Stimulated activated CD8-positive, alpha-beta memory T cell treated with anti-CD3 and anti-CD28 coated beads, Interleukin-12 subunit alpha, Interleukin-12 subunit beta, amount 100 ng/mL, for 4 hours (primary cell): ENCODE measurements around the gene PAFAH1B1.
"Not testable (repeated sequence)": the region's sequence is repeated elsewhere in the genome, so short reads cannot be mapped to it uniquely, and the experiment has no call there.

Source experiments
- DNase-seq: peaks from one replicate; pipeline ENCODE4 v3.0.0-alpha.2; 2020; ENCODE audit warnings: low read depth

Gene PAFAH1B1

DNA sequence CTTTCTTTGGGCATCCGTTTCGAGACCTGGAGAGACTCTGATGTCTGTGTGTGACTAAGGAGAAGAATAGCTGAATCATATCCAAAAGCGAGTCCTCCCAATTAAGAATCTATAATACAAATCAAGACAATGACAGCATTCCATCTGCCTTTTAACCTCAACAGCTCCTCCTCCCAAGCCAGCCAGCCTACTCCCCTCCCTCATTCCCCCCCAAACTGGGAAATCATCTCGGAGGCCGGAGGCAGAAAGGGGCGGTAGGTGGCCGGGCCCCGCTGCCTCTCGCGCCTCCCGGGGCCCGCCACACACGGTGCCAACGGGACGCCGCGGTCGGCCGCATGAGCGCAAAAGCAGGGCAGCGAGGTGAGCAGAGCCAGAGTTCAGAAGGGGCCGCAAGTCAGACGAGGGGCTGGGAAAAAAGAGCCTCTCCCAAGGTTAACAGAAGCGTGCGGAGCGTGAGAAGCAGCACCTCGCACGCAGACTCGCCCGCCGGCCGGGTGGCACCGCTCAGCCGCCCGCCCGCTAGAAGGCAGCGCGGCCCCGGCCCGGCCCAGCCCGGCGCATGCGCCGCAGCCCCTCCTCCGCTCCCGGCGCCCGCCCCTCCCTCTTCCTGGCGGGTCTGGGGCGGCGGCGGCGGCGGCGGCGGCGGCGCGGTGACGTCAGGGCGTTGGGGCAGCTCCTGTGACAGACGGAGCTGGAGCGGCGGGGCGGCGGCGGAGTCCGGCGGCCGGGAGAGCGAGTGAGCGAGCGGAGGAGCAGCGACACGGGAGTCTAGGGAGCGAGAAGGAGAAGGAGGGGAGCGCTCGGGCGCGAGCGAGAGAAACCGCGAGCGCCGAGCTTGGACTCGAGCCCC is at the start of gene PAFAH1B1:
TSS of gene PAFAH1B1 (plus strand) at position 684 of the 850 bp plus-strand sequence. CDS start 44,635 bp downstream, outside the sequence.
- DNase-seq: peak; percentile 95

DNA sequence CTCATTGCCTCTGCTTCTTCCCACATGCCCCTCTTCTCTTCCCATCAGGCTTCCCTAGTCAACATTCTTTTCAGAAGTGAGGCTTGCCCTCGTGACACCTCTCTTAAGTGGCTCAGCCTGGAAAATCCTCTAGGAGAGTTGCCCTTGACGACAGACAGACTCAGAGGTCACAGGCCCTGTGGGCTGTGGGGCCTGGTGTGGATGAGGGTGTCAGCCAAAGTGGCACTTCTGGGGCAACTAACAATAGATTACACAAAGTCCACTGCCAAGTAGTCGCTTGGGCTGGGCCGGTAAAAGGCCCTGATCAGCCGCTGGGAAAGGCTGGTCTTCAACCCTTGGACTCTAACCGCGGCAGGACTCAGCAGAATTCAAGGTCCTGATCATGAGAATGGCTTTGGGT is 48.1 kb upstream of the PAFAH1B1 start:
- no peak for DNase-seq

DNA sequence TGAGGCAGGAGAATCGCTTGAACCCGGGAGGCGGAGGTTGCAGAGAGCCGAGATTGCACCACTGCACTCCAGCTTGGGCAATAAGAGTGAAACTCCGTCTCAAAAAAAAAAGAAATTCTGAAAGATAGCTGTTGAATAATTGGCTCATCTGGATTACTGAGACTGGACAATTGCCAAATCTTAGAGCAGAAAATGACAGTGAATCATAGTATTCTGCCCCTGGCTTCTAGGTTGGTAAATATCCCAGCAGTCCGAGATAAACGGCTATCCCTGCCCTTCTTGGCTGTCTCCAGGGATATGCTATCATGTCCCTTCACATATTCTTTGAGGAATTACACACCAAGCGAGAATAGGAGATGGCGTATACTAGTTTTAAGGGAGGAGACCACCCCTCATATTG is 46.3 kb upstream of the PAFAH1B1 start:
- no peak for DNase-seq

DNA sequence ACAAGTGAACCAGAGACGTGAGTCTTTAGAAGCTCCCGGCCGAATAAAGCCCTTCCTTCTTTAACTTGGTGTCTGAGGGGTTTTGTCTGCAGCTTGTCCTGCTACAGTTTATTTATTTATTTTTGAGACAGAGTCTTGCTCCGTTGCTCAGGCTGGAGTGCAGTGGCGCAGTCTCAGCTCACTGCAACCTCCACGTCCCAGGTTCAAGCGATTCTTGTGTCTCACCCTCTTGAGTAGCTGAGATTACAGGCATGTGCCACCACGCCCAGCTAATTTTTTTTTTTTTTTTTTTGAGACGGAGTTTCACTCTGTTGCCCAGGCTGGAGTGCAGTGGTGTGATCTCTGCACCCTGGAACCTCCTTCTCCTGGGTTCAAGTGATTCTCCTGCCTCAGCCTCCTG is 45.4 kb upstream of the PAFAH1B1 start:
- not testable (repeated sequence) for DNase-seq

DNA sequence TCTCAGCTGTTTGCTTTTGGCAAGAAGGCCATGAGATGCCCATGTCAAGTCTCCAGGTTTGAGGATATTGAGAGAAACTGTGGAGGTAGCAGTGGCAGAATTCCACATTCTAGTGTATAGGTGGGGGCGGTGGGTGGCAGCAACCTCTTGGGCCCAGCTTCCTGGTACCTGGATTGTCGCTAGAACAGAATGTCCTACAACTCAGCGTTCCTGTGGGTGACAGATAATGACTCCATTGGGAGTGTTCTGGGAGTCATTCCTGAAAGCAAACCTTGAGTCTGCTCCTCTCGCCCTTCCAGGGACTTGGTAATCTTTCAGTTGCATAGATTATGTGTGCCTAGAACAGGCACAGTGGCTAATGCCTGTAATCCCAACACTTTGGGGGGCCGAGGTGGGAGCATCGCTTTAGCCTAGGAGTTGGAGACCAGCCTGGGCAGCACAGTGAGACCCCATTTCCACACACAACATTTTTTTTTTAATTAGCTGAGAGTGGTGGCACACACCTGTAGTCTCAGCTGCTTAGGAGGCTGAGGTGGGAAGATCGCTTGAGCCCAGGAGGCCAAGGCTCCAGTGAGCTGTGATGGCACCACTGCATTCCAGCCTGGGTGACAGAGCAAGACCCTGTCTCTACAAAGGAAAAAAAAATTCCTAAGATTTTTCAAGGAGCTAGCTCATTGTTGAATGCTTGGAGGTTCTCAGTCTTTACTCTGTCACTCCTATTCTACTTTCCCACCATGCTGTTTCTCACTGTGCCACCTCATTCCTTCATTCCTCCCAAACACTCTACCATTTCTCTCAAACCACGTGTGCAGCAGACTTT is 43.9 kb upstream of the PAFAH1B1 start:
- no peak for DNase-seq

DNA sequence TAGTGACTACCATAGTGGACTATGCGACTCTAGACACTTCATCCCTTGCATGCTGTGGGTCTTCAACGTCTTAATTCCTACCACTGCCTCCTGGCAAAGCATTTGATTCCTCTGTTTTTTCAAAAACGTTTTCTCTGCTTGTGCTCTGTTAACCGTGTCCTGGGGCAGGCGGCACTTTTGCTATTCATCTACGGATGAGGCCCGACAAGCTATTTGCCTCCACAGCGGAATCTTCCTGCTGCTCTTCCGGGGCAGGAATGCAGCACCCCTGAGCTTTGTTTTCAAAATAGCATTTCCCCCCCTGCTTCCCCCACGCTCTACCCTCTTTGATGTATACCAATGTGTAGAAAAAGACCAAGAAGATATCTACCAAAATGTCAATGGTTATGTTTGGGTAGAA is 42.0 kb upstream of the PAFAH1B1 start:
- DNase-seq: no peak

DNA sequence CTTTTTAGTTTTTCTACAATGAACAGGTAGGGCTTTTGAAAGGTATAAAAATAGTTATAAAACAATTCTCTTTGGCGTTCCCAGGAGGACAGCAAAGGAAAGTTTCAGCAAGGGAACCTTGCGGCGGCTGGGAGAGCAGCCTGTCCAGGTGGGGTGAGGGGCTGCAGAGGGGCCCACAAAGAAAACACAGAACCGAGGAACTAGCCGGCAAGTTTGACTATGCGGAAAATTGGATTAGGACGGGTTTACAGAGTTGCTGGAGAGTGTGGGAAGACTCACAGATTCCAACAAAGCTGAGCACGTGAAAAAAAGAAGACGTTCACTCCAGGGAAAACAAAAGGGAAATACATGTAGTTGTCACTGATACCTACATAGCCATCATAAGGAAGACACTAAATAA is 41.5 kb upstream of the PAFAH1B1 start:
- DNase-seq: no peak

DNA sequence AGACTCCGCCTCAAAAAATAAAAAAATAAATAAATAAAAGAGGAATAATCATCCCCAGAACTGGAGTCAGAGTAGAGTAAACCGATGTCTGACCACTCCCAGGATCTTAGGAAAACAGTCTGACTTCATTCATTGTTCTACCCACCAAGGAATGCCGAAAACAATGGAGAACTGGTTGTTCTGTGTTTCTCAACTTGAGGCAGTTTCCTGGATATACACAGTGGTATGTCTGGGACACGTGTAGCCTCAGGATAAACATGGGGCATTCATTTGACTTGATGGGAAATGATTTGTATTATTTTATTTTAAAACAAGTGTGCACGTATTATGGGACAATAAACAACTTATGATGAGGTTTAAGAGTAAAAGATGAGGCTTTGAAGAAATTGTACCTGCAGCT is 32.8 kb upstream of the PAFAH1B1 start:
- no peak for DNase-seq

DNA sequence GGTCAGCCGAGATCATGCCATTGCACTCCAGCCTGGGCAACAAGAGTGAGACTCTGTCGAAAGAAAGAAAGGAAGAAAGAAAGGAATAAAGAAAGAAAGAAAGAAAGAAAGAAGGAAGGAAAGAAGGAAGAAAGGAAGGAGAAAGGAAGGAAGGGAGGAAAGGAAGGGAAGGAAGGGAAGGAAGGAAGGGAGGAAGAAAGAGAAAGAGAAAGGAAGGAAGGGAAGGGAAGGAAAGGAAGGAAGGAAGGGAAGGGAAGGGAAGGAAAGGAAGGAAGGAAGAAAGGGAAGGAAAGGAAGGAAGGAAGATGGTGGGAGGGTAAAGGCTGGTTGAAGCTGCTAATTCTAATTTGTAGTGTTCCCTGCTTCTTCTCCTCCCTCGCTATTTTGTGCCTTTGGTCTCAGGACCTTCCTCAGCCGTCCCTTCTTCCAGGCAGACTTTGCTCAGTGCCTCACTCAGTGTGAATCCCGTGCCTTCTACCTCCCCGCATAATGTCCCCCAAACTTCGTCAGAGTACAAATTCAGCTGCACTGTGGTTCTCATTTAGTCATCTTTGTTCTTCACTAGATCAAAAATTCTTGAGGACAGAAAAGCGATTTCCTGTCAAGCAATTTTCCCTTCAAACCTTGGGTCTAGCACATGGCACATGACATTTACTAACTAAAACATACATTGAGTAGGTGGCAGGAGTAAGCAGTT is 31.1 kb upstream of the PAFAH1B1 start:
- DNase-seq: no peak

DNA sequence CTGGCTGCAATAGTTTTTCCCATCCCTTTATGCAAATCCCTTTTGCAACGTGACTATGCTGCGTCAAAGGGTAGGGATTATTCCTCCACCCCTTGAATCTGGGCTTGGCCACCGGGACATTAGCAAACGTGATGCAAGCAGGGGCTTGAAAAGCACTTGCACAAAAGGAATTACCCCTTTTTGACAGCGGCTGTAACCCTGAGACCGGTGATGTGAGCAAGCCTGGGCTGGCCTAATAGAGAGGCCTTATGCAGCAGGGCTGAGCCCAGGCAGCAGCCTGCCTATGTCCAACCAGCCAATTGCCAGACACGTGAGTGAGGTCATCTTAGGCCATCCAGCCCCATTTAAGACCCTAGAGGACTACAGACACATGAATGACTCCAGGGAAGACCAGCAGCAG is 30.4 kb upstream of the PAFAH1B1 start:
- DNase-seq: no peak

DNA sequence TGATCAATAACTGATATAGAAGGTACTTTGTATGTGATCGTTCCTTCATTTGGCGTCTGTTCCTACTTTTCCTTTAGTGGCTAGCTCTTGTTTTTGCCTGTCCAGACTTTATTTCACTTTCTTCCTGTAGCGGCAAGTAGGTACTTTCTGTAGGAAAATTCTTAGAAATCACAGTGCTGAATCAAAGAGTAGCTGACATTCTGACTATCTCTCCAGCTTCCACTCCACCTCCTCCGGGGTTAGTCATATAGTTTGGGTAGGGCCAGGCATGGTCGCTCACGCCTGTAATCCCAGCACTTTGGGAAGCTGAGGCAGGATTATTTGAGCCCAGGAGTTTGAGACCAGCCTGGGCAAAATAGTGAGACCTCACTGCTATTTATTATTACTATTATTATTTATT is 29.9 kb upstream of the PAFAH1B1 start:
- DNase-seq: no peak

DNA sequence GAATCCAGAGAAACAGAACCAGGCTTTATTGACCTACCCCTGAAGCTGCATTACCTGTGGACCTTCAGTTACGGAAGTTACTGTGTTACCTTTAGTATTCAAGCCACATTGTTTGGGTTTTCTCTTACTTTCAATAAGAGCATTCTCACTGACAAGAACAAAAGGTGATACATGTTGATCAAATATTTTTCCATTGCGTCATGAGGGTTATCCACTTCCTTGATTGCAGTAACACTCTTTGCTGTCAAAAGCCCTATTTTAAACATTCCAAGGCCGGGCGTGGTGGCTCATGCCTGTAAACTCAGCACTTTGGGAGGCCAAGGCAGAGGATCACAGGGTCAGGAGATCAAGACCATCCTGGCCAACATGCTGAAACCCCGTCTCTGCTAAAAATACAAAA is 28.6 kb upstream of the PAFAH1B1 start:
- no peak for DNase-seq

DNA sequence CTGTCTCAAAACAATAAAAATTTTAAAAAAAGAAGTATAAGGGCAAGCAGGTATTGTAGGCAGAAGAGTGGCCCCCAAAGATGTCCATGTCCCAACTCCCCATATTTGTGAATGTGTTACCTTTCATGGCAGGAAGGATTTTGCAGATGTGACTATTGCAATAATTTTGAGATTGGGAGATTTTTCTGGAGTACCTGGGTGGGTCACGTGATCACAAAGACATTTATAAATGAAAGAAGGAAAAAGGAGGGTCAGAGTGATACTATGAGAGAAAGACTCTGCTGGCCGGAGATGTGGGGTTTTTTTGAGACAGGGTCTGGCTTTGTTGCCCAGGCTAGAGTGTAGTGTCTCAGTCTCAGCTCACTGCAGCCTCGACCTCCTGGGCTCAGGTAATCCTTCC is 27.4 kb upstream of the PAFAH1B1 start:
- no peak for DNase-seq

DNA sequence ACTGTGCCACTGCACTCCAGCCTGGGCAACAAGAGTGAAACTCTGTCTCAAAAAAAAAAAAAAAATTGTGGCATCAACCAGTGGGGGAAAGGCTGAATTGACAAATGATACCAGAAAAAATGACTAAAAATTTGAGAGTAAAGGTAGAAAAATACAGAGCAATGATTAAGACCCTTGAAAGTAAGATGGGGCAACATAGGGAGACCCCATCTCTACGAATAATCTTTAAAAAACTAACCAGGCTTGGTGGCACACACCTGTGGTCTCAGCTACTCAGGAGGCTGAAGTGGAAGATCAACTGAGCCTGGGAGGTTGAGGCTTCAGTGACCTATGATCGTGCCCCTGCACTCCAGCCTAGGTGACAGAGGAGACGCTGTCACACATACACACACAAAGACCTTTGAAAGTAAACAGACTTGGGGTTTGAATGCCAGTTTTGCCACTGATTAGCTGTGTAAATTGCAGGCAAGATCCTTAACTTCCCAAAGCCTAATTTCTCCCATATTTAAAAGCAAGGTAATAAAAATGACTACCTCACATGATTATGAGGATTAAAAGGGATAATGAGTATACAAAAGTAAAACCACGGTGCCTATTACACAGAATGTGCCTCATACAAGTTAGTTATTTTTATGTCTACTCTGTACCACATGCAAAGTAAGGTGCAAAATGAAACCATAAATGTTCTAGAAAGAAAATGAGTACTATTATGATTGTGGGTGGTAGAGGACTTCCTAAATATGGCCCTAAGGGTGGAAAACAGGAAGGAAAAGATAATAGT is 21.7 kb upstream of the PAFAH1B1 start:
- no peak for DNase-seq

DNA sequence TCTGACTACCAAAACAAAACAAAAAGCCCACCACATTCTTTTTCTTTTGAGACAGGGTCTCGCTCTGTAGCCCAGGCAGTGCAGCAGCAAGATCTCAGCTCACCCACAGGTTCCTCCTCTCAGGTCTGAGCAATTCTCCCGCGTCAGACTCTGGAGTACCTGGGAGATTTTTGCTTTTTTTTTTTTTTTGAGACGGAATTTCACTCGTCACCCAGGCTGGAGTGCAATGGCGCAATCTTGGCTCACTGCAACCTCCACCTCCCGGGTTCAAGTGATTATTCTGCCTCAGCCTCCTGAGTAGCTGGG is 21.2 kb upstream of the PAFAH1B1 start:
- not testable (repeated sequence) for DNase-seq

DNA sequence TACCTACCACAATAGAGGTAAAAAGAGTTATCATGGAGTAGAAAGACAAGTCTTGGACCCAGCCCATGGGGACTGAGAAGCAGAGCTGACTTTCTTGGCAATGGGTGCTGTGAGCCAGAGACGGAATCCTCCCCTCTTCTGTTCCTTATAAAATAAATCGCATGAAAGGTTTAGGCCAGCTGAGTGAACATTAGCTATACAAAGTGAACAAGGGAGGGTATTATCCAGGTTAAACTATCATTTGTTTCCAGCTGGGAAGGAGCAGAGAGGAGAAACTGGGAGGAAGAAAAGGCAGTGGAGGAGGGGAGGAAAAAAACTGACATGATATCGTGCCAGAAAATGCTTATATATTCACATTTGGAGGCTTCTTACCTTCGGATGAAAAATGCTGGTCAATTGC is 13.3 kb upstream of the PAFAH1B1 start:
- no peak for DNase-seq

DNA sequence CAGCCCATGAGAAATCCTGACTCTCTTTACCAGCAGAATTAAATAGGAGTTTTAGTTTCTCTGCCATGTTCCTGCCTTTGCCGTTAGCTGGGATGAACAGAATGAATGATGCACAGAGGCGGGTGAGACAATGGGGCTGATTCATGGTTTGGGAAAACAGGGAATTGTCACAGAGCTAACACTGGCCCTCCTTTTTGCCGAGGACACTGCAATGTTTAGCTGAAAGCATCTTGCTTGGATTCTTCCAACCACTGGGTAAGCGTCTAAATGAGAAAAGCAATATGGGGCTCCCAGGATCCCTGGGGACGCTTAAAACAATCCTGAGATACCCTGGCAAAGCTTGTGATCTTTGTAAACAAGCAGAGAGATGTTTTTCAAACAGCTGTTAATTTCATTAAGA is 12.8 kb upstream of the PAFAH1B1 start:
- DNase-seq: no peak

DNA sequence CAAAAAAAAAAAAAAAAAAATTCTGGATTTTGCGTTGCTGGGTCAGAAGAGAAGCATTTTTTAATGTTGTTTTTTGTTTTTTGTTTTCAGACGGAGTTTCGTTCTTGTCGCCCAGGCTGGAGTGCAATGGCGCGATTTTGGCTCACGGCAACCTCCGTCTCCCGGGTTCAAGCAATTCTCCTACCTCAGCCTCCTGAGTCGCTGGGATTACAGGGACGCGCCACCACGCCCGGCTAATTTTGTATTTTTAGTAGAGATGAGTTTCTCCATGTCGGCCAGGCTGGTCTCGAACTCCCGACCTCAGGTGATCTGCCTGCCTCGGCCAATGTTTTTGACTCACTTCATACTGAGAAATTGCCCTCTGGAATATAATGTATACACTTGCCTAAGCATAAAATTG is 11.0 kb upstream of the PAFAH1B1 start:
- DNase-seq: no peak

DNA sequence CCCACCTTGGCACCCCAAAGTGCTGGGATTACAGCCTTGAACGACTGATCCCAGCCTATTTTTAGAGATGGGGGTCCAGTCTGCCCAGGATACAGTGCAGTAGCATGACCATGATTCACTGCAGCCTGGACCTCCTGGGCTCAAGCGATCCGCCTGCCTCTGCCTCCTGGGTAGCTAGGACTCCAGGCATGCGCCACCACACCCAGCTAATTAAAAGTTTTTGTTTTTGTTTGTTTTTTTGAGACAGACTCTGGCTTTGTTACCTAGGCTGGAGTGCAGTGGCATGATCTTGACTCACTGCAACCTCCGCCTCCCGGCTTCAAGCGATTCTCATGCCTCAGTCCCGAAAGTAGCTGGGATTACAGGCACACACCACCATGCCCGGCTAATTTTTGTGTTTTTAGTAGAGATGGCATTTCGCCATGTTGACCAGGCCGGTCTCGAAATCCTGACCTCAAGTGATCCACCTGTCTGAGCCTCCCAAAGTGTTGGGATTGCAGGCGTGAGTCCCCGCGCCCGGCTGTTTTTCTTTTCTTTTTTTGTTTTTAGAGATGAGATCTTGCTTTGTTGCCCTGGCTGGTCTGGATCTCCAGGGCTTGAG is 2.3 kb upstream of the PAFAH1B1 start:
- DNase-seq: no peak

DNA sequence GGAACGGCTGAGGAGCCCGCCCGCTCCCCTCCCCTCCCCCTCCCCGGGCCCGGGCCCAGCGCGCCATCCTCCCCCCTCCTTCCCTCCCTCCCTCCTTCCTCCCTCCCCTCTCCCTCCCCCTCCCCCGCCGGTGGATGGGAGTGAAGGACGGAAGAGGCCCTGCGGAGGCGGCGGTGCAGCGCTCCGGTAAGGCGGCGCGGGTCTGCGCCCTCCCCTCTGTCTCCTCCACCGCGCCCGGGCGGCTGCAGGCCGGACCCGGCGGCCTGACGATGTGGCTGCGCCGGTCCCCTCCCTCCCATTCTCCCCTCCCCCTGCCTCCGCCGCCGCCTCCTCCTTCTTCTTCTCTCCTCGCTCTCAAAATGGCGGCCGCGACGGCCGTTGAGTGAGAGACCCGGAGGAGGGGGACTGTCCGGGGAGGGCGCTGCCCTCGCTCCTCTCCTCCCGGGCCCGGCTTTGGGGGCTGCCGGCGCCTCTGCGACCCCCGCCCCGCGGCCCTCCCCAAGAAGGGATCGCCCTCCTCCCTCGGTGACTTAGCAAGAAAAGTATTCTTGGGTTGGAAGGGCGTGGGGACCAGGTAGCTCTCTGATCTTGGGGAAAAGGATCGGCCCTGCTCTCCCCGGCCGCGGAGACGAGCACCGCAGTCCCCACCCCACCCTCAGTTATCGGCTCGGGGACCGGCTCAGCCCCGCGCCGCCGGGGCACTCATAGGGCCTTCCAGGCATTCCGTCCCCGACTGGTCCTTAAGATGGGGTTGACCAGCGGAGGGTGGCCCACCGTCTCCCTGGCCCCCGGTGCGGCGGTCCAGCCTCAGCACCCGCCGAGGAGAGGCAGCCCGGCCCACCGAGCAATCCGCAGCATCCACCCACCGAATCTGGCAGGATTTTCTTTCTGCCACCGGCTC is 617 bp downstream of the PAFAH1B1 start:
- DNase-seq: peak; percentile 72
